HG02973 (cell line): Measurements from ENCODE around the gene HERPUD1.

Source experiments
- ATAC-seq: cut with Tn5 transposase; IDR thresholded peaks from one replicate; pipeline ENCODE4 v1.9.1; 2021; ENCODE audit warnings: moderate library complexity; ENCODE audit not compliant: unreplicated experiment

The HERPUD1 gene

DNA sequence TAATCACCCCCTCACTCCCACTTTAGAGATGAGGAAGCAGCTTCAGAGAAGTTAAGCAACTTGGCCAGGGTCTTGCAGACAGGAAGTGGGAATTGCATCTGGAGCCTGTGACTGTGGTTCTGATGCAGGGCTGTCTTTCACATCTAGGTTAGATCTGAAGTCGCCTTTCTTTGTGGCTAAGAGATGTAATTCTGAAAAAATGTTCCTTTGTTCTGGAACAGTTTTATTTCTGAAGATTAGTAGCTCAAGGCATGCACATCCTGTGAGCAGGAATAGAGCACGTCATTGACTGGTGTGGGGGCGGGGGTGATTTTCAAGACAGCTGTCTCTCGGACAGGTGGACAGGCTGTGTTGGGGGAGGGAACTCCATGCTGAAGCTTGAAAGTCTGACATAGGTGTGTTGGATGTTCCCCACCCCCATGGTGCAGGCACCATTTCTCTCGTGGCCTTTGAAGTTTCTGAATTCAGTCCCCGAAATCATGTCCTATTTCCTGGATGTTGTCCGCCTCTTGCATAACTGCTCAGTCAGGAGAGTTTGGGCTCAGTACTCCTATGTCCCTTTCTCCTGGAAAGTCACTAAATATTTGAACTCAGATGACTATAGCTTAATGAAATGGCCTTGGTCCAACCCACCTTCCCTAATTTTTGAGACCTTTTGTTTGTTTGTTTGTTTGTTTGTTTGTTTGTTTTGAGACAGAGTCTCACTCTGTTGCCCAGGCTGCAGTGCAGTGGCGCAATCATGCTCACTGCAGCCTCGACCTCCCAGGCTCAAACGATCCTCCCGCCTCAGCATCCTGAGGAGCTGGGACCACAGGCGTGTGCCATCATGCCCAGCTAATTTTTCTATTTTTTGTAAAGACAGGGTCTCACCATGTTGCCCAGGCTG, 21.0 kb upstream of the HERPUD1 start:
- ATAC-seq: no peak

DNA sequence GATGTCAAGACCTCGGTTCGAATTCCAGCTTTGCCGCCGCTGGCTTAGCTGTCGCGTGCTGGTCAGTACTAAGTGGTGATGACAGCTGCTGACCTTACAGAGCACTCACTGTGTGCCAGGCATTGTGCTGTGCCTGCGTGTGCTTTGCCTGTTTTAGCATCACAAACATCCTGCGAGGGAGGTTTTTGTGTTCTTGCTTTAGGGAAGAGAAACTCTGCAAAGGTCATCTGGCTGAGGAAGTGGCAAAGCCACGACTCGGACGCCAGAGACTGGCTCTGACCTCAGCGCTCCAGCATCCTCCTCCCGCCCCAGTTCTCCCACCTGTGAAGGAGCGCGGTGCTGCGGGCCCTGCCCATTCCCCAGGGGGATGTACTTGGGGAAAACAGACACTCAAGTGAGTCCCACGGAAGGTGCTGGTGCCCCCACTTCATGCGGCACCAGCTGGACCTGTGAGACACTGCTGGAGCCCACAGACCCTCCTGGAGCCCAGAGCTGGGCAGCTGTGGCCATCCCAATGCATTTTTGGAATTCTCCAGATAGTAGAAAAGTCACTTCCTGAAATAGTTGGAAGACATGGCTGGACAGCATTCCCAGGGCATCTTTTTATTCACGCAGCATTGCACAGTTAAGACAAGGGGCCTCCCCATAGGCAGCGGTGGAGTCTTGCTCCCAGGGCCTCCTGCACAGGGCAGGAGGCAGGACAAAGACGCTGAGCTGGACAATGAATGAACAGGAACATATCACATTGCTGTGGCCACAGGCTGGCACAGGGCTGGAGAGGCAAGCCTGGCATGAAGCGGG, 20.0 kb upstream of the HERPUD1 start:
- peak; percentile 52 for ATAC-seq

DNA sequence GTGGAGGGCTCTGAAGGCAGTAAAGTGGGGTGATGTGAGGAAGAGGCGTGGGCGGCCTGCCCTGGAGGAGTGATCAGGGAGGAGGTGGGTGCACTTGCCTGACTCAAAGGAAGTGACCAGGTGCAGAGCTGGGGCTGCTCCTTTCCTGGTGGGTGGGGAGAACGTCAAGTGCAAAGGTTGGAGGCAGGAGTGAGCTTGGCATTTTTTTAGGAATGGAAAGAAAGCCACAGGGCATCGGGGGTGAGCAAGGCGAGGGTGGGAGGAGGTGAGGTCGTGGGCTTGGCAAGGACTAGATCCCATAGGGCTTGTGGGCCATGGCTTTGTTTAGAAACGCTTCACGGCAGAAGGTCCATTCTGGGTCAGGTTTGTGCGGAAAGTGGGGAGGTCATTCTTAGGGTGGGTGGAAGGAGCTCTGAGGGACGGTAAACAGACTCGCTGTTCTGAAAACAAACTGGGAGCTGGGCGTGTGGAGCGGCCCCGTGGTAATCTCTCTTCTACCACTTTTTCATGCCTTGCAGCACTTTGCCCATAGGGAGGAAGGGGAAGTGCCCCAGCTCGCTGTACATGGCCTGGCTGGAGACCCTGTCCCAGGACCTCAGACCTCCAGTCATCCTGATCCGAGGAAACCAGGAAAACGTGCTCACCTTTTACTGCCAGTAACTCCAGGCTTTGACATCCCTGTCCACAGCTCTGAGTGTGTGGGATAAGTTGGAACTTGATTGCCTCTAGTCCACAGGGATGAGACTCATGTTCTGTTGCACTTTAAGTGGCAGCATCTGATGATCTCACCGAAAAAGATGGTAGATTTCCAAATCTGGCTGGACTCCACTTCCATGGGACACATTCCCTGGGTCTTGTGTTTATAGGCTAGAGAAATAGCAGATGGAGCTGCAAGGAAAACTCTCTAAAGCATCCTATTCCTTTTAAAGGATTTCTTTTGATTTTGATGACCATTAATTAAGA, 18.9 kb upstream of the HERPUD1 start:
- ATAC-seq: no peak

DNA sequence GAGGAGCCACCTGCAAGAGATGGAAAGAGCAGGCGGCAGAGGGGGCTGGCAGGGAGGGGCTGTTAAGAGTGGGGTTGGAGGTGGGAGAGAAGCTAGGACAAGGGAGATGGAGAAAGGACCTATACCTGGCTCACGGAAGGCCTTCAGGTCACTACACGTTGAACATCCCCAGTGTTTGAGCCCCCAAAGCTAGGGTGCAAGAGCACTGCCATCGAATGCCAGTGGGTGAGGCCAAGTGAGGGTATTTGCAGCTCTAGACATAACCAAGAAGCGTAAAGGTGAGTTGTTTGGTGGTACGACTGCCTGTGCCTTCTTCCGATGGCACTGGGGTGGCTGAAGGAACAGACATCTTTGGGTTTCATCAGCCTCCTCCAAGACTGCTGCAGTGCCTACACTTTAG, 17.0 kb upstream of the HERPUD1 start:
- no peak for ATAC-seq

DNA sequence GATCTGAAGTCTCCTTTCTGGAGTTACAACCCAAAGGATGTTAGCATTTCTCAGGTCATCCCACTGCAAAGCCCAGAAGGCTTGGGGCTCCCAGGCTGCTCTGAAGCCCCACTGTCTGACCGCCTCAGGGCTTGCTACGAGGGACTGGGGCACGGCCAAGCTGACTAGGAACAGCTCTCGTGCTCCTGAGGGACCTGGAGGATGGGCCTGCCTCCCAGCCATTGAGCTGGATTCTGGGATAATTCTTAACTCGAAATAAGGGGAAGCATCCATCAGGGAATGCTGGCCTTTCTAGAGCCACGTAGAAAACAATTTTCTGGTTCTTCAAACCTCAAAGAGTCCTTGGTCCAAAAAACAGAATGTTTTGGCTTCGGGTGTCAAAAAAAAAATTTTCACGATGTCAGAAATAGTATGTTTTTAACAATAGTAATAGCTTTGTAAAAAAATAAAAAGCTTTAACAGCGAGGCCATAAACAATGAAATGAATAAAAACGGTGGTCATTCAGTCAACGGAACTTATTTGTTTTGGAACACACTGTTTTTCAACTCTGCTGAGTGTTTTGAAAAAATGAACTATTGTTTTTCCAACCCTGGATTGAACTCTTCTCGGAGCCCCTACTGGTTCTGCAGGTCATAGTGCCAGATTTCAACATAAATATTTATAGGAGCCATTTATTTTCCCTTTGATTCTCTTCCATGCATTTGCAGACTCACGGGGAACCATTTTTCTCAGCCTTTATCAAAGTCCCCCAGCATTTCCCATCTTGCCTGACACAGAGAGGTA, 16.4 kb upstream of the HERPUD1 start:
- ATAC-seq: no peak

DNA sequence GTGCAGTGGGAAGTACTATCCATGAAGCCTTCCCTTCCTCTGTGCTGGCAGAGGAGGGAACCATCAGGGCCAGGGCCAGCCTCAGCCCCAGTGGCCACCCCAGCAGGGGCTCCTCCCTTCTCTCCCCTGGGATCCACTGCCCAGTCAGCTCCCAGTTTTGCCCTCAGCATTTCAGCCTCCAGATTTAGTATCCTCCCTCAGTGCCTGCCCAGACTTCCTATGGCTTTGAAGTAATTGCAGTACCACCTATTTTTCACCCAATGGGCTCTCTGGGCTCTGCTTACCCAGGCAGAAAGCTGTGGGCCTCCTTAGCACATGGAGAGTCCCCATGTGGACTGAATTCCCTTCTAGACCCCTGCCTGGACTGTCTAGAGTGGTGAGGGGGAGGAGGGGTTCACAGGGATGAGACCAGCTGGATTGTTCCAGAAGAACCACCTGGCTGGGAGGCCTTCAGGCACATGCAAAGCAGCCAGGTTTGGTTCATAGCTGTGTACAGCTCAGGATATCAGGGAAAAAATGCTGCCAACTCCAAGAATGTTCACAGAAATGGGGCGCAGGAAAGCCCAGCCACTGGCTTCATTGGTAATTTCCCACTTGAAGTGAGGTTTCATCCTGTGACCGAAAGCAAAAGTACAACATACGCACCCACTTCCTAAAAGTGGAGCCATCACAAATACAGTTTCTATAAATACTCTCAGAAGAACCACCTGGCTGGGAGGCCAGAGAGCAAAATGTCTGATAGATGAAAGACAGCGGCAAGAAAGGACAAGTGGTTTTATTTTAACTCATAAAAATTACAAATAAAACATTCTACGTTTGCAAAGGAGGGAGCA, 15.2 kb upstream of the HERPUD1 start:
- peak; percentile 69 for ATAC-seq

DNA sequence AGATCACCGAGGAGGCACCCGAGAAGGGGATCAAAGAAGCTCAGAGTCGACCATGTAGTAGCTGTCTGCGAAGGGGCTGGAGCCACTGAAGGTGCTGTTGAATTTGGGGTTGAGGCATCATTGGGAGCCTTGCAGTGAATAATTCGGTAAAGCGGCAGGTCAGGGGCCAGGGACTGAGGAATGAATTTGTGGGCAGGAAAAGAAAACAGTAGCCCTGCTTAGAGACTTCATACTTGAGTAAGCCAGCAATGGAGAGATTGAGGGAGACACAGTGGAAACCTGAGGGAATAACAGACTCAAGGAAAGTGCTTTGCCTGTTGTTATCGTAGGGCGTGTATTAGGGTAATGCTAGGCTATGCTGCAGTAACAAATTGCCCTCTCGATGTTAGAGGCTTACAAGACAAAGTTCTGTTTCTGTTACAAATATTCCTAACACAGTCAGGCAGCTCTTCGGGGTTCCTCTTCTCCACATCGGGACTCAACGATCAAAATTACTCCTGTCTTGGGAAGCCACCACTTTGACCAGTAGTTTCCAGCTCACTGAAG, 13.4 kb upstream of the HERPUD1 start:
- ATAC-seq: no peak

DNA sequence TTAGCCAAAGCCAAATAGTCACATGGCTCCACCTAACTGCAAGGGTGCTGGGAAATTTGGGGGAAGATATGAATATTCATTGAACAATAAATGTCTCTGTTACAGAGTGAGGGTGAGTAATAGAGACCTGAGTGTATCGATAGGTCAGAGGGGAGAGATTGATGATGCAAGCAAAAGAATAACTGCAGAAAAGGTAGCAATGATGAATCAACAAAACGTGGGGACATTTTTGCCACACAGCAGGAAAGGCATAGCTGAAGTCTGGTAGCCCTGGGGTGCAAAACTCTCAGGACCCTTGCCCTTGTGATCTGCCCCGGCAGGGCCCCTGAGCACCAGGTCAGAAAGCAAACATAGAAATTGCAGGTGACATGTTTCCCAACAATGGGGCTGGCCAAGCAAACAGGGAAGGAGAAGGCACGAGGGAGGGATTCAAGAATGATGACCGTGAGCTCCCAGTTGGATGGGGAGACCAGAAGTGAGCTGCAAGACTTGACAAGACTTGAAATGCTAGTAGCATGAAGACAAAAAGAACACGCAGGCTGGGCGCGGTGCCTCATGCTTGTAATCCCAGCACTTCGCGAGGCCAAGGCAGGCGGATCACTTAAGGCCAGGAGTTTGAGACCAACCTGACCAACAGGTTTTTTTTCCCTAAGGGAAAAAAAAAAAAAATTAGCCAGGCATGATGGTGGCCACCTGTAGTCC, 12.7 kb upstream of the HERPUD1 start:
- ATAC-seq: no peak

DNA sequence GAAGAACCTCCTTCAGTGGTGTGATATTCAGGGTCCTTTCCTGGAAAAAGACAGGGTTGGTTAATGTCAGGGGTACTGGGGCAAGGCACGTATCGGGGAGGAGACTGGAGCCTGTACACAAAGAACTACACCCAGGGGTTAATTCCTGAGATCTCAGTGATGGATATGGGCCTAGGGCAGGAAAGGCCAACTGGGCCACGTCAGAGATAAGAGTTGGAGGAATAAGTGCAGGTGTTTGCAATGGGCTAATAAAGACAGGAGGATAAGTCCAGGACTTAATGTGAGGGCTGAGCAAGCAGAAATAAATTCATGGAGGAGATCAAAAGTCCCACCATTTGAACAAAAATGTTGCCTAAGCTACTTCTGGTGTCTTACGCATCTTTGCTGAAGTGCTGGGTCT, 10.4 kb upstream of the HERPUD1 start:
- no peak for ATAC-seq

DNA sequence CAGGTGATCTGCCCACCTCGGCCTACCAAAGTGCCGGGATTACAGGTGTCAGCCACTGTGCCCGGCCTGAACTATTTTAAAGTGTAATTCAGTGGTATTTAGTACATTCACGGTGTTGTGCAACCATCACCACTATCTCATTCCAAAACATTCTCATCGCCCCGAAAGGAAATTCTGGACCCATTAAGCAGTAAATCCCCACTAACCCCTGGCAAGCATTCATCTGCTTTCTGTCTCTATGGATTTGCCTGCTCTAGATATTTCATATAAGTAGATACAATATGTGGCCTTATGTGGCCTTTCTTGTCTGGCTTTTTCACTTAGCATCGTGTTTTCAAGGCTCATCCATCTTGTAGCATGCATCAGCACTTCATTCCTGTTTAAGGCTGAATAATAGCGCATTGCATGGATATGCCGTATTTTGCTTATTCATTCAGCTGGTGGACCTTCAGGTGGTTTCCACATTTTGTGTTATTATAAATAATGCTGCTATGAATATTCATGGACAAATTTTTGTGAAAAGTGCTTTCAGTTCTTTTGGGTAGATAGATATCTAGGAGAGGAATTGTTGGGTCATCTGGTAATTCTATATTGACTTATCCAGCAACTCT, 8.4 kb upstream of the HERPUD1 start:
- ATAC-seq: no peak

DNA sequence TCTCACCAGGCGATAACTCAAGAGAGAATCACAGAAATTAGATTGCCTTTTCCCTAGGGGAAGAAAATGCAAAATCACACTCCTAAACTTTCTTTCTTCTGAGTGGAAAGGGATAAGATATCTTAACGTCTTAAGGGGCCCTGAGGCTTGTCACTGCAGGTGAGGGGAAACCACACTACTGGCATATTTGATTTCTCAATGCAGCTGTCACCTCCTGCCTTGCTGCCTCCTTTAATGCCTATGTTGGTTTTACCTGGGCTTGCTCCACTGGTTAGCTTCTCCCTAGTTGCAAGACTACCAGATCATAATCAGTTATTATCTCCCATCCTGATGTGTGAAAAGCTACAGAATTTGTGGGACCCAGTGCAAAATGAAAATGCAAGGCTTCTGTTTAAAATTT, 4.5 kb upstream of the HERPUD1 start:
- no peak for ATAC-seq

DNA sequence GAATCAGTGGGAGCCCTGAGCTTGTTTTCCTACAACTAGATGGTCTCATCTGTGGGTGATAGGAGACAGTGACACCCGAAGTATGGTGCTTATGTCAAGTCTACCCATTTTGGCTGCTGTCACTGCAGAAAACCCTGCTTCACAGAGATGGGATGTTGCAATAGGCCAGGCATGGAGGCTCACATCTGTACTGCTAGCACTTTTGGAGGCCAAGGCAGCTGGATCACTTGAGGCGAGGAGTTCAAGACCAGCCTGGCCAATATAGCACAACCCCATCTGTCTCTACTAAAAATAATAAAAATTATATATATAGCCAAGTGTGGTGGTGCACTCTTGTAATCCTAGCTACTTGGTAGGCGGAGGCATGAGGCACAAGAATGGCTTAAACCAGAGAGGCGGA, 2.3 kb upstream of the HERPUD1 start:
- no peak for ATAC-seq

DNA sequence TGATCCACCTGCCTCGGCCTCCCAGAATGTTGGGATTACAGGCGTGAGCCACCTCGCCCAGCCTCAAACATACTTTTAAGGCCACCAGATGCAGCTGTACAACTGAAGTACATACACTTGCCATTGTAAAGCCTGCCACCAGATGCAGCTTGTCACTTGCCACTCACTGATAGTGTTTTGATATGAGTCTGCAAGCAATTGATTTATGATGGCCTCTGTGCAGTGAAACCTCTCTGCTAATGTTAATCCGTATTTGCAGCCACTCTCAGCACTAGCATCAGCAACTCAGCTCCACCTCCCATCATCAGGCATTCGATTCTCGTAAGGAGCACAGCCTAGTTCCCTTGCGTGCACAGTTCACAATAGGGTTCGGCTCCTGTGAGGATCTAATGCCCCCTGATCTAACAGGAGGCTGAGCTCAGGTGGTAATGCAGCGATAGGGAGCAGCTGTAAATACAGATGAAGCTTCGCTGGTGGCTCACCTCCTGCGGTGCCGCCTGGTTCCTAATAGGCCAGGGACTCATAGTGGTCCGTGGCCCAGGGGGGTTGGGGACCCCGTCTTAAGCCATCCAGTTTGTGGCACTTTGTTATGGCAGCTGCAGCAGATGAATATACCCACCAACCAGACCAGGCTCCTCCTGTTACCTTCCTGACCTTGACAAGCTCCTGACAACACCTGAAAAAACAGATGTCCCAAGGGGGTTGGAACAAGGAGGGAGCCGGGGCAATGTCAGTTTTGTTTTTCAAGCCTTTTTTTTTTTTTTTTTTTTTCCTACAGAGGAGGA, 1.3 kb upstream of the HERPUD1 start:
- ATAC-seq: no peak

DNA sequence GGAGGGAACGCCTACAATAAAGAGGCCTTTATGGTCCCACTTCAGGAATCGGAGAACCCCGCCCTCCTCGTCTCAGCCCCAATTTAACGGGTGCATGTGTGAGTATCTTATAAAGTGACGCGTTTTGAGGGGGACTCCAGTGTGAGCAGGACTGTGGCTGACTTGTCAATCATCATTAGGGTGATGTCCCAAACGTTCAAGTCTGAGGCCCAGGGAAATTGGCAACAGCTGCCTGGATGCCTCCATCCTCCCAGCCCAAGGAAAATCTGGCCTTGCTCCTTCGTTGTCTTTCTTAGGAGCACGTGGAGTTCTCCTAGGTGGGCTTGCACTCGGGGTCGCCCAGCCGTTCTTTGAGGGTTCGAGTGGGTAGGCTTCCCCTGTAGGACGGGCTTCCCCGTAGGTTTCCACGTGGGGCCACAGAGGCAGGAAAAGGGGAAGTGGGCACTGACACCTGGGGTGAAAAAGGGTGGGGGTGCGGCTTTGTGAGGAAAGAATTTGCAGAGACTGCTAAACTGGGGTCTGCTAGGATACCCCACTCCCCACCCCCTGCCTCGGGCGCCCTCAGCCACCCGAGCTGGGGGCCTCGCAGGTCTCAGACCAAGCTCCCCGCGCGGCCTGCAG, 561 bp upstream of the HERPUD1 start:
- peak; percentile 35 for ATAC-seq

DNA sequence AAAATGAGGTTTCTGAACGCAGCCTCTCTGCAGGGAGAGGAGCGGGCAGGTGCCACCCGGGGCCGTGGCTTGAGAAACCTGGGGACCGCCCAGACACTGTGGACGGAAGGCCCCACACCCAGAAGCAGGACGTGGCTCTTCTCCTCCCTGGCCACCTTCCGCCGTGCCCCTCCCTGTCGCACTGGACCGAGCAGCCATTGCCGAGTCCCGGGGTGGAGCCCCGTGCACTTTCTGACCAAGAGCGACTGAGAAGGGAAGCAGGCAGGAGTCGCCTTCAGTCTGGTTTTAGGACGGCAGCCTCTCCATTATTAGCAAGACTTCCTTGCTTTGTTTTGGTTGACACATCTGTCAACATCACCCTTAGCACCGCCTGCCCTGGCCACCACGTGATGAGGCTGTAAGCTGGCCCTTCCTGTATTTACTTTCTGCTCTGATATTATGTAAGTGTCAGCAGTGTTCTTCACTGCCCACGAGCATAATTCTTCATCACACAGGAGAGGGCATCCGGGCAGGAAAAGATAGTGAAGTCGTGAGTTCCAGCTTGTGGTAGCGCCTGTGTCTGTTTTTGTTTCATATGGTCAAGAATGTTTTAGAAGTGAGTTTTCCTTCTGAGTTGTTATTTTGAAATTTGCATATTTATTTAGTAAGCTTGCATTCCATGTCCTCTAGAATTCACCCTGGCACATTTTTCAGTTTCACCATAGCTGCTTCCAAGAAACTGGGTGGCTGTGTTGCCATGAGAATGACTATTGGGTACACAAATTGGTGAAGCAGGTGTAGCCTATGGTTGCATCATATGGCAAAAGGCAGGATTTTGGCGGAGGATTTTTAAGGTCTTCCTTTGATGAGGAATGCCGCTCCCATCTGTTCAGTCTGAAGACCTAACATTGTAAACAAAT, 1.0 kb downstream of the HERPUD1 start:
- ATAC-seq: peak; percentile 9
